ENCODE data around the gene CACNA2D3.

- no peak for TF ChIP-seq POLR2A (IDR thresholded peaks at IDR 0.05; ENCODE audit: low read length)
- TF ChIP-seq GATA1 (IDR thresholded peaks at IDR 0.05; ENCODE audit: low read depth, low read length), result no peak
Measured at GRCh38 chr3:54511766-54512365, 389.5 kb downstream of the CACNA2D3 start.
